ENCODE results near the gene ANKRD13D.
A peak's percentile ranks its signal among the peaks of the same experiment; 100 is the strongest.

The ANKRD13D gene

DNA sequence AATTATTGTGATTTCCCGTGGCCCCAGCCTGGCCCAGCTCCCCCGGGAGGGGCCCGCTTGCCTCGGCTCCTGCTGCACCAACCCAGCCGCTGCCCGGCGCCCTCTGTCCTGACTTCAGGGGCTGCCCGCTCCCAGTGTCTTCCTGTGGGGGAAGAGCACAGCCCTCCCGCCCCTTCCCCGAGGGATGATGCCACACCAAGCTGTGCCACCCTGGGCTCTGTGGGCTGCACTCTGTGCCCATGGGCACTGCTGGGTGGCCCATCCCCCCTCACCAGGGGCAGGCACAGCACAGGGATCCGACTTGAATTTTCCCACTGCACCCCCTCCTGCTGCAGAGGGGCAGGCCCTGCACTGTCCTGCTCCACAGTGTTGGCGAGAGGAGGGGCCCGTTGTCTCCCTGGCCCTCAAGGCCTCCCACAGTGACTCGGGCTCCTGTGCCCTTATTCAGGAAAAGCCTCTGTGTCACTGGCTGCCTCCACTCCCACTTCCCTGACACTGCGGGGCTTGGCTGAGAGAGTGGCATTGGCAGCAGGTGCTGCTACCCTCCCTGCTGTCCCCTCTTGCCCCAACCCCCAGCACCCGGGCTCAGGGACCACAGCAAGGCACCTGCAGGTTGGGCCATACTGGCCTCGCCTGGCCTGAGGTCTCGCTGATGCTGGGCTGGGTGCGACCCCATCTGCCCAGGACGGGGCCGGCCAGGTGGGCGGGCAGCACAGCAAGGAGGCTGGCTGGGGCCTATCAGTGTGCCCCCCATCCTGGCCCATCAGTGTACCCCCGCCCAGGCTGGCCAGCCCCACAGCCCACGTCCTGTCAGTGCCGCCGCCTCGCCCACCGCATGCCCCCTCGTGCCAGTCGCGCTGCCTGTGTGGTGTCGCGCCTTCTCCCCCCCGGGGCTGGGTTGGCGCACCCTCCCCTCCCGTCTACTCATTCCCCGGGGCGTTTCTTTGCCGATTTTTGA is 3.3 kb upstream of the ANKRD13D start:
- peak; percentile 53 for DNase-seq (ENCODE audit: low spot score)

DNA sequence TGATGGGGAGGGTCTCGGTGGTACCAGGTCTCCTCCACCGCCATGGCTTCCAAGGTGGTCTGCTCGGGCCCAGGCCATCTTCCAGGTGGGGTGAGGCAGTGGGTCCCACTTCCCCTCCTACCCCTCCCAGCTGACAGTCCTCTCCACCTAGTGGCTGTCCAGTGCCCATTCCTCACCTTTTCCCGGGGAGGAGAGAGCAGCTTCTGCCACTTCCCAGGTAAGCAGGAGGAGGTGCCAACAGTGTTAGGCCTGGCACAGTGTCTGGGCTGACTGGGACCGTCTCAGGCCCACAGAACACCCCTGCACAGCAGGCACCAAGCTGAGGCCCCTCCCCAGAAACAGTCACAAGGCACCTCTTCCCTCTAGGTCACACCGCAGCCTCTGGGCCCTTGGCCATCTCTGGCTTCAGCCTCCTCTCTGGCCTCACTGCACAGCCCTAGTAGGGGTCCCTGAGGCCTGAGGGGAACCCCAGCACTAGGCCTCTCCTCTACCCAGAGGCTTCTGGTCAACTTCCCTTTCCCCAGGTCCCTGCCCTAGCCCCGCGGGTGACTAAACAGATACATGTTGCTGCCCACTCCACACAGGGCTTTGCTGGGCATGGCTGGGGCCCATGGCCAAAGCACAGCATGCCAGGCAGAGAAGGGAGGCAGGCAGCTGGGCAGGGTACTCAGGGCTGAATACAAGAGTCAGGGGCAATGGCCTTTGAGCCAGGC is 2.3 kb upstream of the ANKRD13D start:
- DNase-seq (ENCODE audit: low spot score) = no peak

DNA sequence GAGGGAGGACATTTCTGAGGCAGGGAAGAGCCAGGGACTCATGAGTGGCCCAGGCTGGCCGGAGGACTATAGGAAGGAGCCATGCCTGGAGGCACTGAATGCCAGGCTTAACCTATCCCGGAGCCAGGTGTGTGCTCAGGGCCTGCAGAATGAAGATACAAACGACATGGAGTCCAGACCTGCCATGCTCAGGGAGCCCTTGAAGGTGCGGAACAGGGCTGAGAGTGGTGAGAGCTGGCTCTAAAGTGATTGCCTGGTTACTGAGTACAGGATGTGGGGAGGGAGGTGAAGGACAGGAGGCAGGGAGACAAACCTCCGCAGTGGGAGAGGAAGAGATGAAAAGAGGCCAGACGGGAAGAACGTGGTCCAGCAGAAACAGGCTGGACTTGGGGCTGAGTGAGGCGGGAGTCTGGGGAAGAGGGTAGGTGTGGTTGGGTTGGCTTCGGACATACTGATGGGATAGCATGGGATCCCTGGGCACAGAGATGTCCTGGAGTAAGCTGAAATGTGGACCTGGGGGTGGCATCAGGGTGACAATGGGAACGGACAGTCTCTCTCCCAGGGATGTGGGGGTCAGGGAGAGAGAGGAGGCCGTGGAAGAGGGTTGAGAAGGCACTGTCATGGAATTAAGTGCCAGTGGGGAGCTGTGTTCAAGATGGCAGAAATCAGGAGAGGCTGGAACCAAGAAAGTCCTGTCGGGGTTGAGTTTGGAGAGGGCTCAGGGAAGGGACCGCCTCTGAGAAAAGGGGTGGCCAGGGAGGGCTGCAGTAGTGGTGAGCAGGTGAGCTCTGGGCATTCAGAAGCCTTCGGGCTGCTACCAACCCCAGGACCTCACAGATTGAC is 1.5 kb upstream of the ANKRD13D start:
- DNase-seq (ENCODE audit: low spot score) = peak; percentile 38

- no peak for DNase-seq (ENCODE audit: low spot score)
Observed at GRCh38 chr11:67288198-67288451, 978 bp upstream of the ANKRD13D start.

DNA sequence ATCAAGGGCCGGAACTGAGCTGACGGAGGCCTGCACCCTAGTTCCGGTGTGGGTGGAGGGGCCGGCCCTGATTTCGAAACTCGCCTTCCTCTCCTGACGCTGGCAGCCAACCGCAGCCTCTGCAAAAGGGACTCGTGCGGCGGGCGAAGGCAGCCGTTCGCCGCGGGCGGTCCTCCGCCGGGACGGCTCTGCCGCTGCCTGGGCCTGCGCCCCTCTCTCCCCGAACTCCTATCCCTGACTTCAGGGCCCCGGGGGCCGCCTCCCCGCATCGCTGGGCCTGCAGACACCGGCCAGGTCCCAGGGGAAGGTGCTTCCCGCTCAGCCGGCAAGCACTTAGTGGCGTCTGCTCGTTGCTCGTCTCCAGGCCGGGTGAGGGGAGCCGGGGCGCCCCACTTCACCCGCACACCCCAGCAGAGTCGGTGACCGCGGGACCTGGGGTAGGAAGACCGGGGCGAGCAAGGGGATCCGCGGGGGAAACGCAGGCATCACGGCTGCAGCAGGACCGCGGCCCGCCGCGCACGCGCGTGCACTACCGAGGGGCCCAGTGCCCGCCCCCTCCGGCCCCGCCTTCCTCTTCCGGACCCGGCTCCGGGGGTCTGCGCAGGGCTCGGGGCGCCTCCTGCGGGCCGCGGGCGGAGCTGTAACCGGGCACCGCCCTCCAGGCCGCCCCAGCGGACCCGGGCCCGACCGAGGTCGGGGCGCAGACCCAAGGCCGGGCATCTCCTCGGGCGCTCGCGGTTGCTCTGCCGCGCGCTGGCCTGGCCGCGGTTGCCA is 464 bp upstream of the ANKRD13D start:
- peak; percentile 86 for DNase-seq (ENCODE audit: low spot score)

GRCh38 chr11:67289651-67290479 is 762 bp downstream of the ANKRD13D start:
- no peak for DNase-seq (ENCODE audit: low spot score)

DNA sequence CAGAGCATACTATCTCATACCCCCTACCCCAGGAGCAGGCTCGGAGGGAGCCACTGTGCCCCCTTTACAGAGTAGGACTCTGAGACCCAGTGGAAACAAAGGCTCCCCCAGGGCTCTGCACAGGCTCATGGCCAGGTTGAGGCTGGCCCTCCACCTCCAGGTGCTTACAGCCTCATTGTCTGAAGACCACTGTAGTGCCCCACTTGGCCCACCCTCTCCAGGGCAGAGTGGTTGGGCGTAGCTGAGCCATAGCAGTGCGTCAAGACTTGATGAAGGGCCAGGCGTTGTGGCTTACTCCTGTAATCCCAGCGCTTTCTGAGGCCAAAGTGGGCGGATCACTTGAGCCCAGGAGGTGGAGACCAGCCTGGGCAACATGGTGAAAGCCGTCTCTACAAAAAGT is 1.7 kb downstream of the ANKRD13D start:
- DNase-seq (ENCODE audit: low spot score) = no peak

DNA sequence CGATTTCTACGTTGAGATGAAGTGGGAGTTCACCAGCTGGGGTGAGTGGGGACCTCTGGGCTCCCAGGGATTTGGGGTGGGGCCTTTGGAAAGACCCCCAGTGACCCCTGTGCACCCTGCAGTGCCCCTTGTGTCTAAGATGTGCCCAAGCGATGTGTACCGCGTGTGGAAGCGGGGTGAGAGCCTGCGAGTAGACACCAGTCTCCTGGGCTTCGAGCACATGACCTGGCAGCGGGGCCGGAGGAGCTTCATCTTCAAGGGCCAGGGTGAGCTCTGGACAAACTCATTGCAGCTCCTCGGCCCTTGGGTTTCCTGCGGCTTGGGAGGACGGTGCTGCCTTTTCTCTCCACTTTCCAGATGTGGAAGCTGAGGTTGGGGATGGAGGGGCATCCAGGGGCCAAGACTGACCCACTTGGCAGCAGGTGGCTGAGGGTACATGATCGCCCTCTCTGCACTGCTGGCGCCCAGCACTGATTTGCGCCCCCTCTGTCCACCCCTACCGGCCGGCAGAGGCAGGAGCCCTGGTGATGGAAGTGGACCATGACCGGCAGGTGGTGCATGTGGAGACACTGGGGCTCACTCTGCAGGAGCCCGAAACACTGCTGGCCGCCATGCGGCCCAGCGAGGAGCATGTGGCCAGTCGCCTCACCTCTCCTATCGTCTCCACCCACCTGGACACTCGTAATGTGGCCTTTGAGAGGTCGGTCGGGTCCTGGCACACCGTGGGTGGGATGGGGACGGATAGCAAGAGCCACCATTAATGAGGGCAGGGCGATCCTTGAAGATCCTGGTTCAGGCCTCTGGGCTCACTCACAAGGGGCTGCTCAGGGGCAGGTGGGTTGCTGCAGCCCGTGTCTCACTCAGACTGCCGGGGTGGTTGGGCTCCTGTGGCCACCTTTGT is 2.6 kb downstream of the ANKRD13D start:
- no peak for DNase-seq (ENCODE audit: low spot score)

DNA sequence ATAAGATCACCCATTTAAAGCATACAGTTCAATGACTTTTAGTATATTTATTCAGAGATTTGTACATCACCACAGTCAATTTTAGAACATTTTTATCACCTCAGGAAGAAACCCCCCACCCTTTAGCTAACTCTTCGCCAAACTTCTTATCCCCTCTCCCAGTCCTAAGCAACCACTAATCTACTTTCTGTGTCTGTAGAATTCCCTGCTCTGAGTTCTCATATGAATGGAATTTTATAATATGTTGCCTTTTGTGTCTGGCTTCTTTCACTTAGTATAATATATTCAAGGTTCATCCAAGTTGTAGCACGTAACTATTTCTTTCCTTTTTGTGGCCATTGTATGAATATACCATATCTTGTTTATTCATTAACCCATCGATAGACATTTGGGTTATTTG is 3.6 kb downstream of the ANKRD13D start:
- no peak for DNase-seq (ENCODE audit: low spot score)

GRCh38 chr11:67293090-67293489 is 4.0 kb downstream of the ANKRD13D start:
- peak; percentile 84 for DNase-seq (ENCODE audit: low spot score)

DNA sequence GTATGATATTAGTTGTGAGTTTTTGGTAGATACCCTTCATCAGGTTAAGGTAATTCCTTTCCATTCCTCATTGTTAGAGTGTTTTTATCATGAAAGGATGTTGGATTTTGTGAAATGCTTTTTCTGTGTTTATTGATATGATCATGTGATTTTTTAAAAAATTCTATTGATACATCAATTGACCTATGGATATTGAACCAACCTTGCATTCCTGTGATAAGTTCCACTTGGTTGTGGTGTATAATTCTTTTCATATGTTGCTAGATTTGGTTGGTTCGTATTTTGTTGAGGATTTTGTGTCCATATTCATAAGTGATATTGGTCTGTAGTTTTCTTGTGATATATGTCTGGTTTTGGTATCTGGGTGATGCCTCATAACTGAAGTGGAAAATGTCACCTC is 6.7 kb downstream of the ANKRD13D start:
- DNase-seq (ENCODE audit: low spot score) = no peak

DNA sequence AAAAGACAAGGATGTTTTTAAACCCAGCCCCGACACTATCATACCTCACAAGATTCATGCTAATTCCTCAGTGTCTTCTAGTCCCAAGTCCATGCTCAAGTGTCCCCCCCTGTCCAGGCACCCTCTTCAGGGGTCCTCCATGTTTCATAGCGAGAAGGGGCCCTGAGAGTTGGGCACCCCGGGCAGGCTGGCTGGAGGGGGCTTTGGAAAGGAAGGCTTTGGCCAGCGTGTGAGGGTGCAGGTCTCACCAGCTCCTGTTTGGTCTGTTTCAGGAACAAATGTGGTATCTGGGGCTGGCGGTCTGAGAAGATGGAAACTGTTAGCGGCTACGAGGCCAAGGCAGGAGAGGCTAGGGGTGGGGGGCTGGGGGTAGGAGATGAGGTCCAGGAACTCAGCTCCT is 9.7 kb downstream of the ANKRD13D start:
- no peak for DNase-seq (ENCODE audit: low spot score)

GRCh38 chr11:67299471-67300191 is 10.5 kb downstream of the ANKRD13D start:
- no peak for DNase-seq (ENCODE audit: low spot score)

DNA sequence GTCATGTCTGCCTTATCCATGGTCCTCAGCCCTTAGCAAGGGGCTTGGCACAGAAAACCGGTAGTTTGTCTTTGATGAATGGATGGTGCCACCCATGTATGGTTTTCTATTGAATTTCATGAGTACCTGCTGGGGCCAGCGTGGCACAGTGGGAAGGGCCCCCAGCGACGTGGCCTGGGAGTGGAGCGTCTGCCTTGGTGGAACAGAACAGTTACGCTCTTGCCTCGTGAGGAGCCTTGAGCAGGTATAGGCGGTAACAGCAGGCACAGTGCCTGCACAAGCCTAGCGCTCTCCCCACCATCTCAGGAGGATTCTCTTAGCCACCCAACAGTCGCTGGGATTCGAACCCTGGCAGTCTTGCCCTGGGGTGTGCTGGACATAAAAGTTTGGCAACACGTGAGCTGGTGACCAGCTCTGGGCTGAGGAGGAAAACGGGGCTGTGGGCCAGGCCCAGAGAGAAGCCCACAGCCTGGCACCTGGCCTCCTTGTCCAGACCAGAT is 11.2 kb downstream of the ANKRD13D start:
- no peak for DNase-seq (ENCODE audit: low spot score)

GRCh38 chr11:67300756-67301312 is 11.7 kb downstream of the ANKRD13D start:
- DNase-seq (ENCODE audit: low spot score) = no peak

DNA sequence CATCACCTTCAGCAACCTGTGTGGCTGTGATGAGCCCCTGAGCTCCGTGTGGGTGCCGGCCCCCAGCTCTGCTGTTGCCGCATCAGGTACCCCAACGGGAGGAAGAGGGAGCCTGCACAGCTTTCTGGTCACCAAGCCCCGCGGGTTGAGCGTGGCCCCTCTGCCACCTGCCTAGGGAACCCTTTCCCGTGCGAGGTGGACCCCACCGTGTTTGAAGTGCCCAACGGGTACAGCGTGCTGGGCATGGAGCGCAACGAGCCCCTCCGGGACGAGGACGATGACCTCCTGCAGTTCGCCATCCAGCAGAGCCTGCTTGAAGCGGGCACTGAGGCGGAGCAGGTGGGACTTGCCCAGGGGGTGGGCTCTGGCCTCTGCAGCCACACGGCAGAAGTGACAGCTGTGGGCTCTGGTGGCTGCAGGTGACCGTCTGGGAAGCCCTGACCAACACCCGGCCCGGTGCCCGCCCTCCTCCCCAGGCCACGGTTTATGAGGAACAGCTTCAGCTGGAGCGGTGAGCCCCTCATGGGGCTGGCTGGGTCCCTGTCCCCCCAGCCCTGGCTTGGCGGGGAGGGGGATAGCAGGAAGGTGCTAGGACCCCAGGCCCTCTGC is 12.3 kb downstream of the ANKRD13D start:
- DNase-seq (ENCODE audit: low spot score) = no peak

DNA sequence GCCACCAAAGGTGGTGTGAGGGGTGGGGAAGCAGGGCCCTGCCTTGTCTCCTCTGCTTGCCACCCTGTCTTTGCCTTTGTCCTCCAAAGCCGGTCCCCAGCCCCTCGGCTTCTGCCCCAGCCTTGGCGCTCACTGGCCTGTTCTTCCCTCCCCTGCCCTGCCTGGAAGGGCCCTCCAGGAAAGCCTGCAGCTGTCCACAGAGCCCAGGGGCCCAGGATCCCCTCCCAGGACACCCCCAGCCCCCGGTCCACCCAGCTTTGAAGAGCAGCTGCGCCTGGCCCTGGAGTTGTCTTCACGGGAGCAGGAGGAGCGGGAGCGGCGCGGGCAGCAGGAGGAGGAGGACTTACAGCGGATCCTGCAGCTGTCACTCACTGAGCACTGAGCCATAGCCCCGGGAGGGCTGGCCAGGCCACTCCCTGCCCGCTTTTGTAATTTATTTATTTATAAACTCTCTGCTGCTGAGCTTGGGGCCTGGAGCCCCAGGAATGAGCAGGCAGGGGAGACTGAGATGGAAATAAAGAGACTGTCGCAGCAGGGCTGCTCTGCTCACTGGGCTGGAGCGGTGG is 12.9 kb downstream of the ANKRD13D start:
- no peak for DNase-seq (ENCODE audit: low spot score)

DNA sequence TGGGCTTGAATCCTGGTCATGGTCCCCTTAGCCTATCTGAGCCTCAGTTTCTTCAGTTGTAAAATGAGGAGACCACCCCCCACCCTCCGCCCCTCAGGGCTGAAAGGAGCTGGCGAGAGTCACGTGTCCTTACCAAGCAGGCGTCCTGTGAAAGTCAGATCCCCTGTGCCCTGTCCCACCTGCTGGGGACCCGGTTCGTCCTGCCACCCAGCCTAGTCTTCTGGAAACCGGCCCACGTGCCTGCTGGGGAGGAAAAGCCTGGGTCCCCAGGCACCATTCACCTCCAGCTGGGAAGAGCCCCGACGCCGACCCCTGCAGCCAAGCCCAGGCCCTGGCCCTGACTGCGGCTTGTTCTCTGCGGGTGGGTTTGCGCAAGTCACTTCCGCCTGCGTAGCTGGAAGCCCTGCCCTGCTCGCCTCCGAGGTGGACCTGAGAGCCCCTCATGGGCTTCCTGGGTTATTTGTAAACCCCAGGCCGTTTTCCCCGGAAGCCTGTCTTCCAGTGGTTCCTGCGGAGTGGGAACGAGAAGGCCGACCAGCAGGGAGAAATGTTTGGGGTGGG is 13.5 kb downstream of the ANKRD13D start:
- no peak for DNase-seq (ENCODE audit: low spot score)
